Ishikawa (cell line): Measurements from ENCODE around the gene LBX2.
A peak's percentile ranks its signal among the peaks of the same experiment; 100 is the strongest.

ENCODE experiments used
- CEBPB ChIP-seq: IDR thresholded peaks from 2 replicates; pipeline ENCODE4 v1.6.1; 2012
- CREB1 ChIP-seq: IDR thresholded peaks from 2 replicates; pipeline ENCODE4 v1.6.1; 2012; ENCODE audit warnings: low read depth
- EGR1 ChIP-seq: IDR thresholded peaks from 2 replicates; pipeline ENCODE4 v1.6.1; 2012
- EP300 ChIP-seq: IDR thresholded peaks from 2 replicates; pipeline ENCODE4 v1.6.1; 2012; ENCODE audit warnings: borderline replicate concordance
- NFIC ChIP-seq: IDR thresholded peaks from 2 replicates; pipeline ENCODE4 v1.6.1; 2012
- RAD21 ChIP-seq: IDR thresholded peaks from 2 replicates; pipeline ENCODE4 v1.6.1; 2012; ENCODE audit warnings: low read depth
- TAF1 ChIP-seq: IDR thresholded peaks from 2 replicates; pipeline ENCODE4 v1.6.1; 2012; ENCODE audit warnings: low read depth, mild to moderate bottlenecking
- TEAD4 ChIP-seq: IDR thresholded peaks from 2 replicates; pipeline ENCODE4 v1.6.1; 2012
- YY1 ChIP-seq: IDR thresholded peaks from 2 replicates; pipeline ENCODE4 v1.6.1; 2012; ENCODE audit warnings: low read depth
- ZBTB7A ChIP-seq: IDR thresholded peaks from 2 replicates; pipeline ENCODE4 v1.6.1; 2012; ENCODE audit warnings: low read depth
- TF ChIP-seq, protein P1 (sequence below): IDR thresholded peaks from 2 replicates; pipeline ENCODE4 v1.6.1; 2012
- TF ChIP-seq, protein P2 (sequence below): IDR thresholded peaks from 2 replicates; pipeline ENCODE4 v1.6.1; 2012
- TF ChIP-seq, protein P3 (sequence below): IDR thresholded peaks from 2 replicates; pipeline ENCODE4 v1.6.1; 2012; ENCODE audit warnings: low read depth, mild to moderate bottlenecking

DNA sequence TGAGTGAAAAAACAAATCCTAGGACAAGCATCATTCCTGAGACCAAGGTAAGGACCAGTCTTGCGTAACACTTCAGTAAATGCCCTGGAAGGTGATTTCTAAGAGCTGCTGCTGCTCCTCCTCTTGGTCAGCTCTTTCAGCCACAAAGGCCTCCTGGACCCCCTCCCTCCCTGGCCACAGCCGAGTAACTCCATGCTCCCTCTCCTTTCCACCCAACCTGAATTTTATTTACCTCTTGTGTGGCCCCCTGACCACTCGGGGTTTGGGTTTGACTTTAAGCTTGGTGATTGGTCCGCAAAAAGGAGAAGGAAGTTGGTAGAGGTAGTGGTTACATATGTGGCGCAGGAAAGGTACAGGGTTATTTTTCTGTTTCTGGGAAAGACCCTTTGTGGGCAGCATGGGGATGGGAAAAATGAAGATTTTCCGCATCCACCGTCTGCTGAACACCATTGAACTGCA lies 39.5 kb upstream of the LBX2 start:
- TF ChIP-seq EP300 (no peak), YY1 (no peak), RAD21 (no peak), NFIC (no peak), CREB1 (no peak), EGR1 (no peak), TAF1 (no peak), ZBTB7A (no peak), TEAD4 (no peak), CEBPB (peak; percentile 56; the same call in 1 of the 2 replicates)
- TF ChIP-seq, protein P1, sequence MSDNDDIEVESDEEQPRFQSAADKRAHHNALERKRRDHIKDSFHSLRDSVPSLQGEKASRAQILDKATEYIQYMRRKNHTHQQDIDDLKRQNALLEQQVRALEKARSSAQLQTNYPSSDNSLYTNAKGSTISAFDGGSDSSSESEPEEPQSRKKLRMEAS = no peak
- TF ChIP-seq, protein P2, sequence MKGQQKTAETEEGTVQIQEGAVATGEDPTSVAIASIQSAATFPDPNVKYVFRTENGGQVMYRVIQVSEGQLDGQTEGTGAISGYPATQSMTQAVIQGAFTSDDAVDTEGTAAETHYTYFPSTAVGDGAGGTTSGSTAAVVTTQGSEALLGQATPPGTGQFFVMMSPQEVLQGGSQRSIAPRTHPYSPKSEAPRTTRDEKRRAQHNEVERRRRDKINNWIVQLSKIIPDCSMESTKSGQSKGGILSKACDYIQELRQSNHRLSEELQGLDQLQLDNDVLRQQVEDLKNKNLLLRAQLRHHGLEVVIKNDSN = no peak
- TF ChIP-seq, protein P3, sequence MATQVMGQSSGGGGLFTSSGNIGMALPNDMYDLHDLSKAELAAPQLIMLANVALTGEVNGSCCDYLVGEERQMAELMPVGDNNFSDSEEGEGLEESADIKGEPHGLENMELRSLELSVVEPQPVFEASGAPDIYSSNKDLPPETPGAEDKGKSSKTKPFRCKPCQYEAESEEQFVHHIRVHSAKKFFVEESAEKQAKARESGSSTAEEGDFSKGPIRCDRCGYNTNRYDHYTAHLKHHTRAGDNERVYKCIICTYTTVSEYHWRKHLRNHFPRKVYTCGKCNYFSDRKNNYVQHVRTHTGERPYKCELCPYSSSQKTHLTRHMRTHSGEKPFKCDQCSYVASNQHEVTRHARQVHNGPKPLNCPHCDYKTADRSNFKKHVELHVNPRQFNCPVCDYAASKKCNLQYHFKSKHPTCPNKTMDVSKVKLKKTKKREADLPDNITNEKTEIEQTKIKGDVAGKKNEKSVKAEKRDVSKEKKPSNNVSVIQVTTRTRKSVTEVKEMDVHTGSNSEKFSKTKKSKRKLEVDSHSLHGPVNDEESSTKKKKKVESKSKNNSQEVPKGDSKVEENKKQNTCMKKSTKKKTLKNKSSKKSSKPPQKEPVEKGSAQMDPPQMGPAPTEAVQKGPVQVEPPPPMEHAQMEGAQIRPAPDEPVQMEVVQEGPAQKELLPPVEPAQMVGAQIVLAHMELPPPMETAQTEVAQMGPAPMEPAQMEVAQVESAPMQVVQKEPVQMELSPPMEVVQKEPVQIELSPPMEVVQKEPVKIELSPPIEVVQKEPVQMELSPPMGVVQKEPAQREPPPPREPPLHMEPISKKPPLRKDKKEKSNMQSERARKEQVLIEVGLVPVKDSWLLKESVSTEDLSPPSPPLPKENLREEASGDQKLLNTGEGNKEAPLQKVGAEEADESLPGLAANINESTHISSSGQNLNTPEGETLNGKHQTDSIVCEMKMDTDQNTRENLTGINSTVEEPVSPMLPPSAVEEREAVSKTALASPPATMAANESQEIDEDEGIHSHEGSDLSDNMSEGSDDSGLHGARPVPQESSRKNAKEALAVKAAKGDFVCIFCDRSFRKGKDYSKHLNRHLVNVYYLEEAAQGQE = no peak
